ENCODE data around the gene SUPT4H1.

Gene SUPT4H1

DNA sequence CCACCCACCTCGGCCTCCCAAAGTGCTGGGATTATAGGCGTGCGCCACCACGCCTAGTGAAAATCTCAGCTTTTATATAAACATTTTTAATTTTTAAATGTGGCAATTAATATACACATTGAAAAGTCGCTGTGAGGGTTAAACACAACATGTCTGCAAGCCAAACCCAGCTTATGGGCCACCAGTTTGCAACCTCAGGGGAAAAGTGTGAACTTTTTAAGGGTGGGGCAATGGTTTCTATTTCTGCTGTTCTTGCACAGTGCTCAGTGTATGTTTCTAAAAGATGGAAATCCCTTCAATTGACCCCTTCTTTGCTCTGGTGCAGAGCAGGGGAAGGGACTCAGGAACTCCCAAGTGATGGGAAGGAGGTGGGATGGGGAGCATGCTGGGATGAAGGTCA lies 18.3 kb upstream of the SUPT4H1 start:
- Histone ChIP-seq H3K4me3 (ENCODE audit: low read length) (no peak overlapping the region), H3K9ac (ENCODE audit: low read length) (no peak overlapping the region), H3K27ac (ENCODE audit: low read length) (no peak overlapping the region), H3K27me3 (ENCODE audit: low read depth, low read length) (no peaks in the 10 kb centered on the region), H4K20me1 (ENCODE audit: insufficient read depth, low read length) (no peaks in the 10 kb centered on the region), H2AFZ (ENCODE audit: low read depth, low read length) (no peak overlapping the region), H3K4me2 (ENCODE audit: low read length) (no peak overlapping the region), H3K9me3 (ENCODE audit: insufficient read depth, low read length) (no peaks in the 10 kb centered on the region), H3K4me1 (ENCODE audit: low read length) (peaks cover 16% of the 10 kb centered on the region), H3K36me3 (replicated peaks; ENCODE audit: low read depth, low read length) (no peaks in the 10 kb centered on the region), H3K79me2 (ENCODE audit: low read length) (no peaks in the 10 kb centered on the region)
- TF ChIP-seq EZH2phosphoT487 (IDR thresholded peaks at IDR 0.05; ENCODE audit: low read depth) (no peak), CTCF (IDR thresholded peaks at IDR 0.05; ENCODE audit: low read depth, low read length) (no peak)

GRCh38 chr17:58369214-58370031 lies 17.4 kb upstream of the SUPT4H1 start:
- Histone ChIP-seq H3K36me3 (replicated peaks; ENCODE audit: low read depth, low read length) (no peaks in the 10 kb centered on the region), H3K27ac (ENCODE audit: low read length) (peak overlapping the region; percentile 39), H3K79me2 (ENCODE audit: low read length) (no peaks in the 10 kb centered on the region)

GRCh38 chr17:58368860-58369213 lies 16.8 kb upstream of the SUPT4H1 start:
- Histone ChIP-seq H3K4me3 (ENCODE audit: low read length) (0 out of 2 replicates have a peak overlapping the region, but pooled peaks have one; percentile 2), H3K9me3 (ENCODE audit: insufficient read depth, low read length) (no peaks in the 10 kb centered on the region), H3K4me1 (ENCODE audit: low read length) (peaks cover 16% of the 10 kb centered on the region), H3K4me2 (ENCODE audit: low read length) (peak overlapping the region; percentile 55), H3K36me3 (replicated peaks; ENCODE audit: low read depth, low read length) (no peaks in the 10 kb centered on the region), H3K9ac (ENCODE audit: low read length) (peak overlapping the region; percentile 12; the same call in 1 of the 2 replicates), H4K20me1 (ENCODE audit: insufficient read depth, low read length) (no peaks in the 10 kb centered on the region), H3K27ac (ENCODE audit: low read length) (peak overlapping the region; percentile 39; the same call in 1 of the 2 replicates), H2AFZ (ENCODE audit: low read depth, low read length) (no peak overlapping the region), H3K27me3 (ENCODE audit: low read depth, low read length) (no peaks in the 10 kb centered on the region), H3K79me2 (ENCODE audit: low read length) (no peaks in the 10 kb centered on the region)
- TF ChIP-seq EZH2phosphoT487 (IDR thresholded peaks at IDR 0.05; ENCODE audit: low read depth), result no peak
- no peak for TF ChIP-seq CTCF (IDR thresholded peaks at IDR 0.05; ENCODE audit: low read depth, low read length)

More at GRCh38 chr17:58369214-58370031, 17.4 kb upstream of the SUPT4H1 start:
- Histone ChIP-seq H3K9ac (ENCODE audit: low read length) (peak overlapping the region; percentile 12; the same call in 1 of the 2 replicates), H4K20me1 (ENCODE audit: insufficient read depth, low read length) (no peaks in the 10 kb centered on the region), H3K4me1 (ENCODE audit: low read length) (peaks cover 16% of the 10 kb centered on the region), H3K9me3 (ENCODE audit: insufficient read depth, low read length) (no peaks in the 10 kb centered on the region), H2AFZ (ENCODE audit: low read depth, low read length) (no peak overlapping the region), H3K4me2 (ENCODE audit: low read length) (peak overlapping the region; percentile 55), H3K27me3 (ENCODE audit: low read depth, low read length) (no peaks in the 10 kb centered on the region), H3K4me3 (ENCODE audit: low read length) (0 out of 2 replicates have a peak overlapping the region, but pooled peaks have one; percentile 2)
- TF ChIP-seq CTCF (IDR thresholded peaks at IDR 0.05; ENCODE audit: low read depth, low read length), result no peak
- TF ChIP-seq EZH2phosphoT487 (IDR thresholded peaks at IDR 0.05; ENCODE audit: low read depth), result no peak

- Histone ChIP-seq H3K27me3 (ENCODE audit: low read depth, low read length) (no peaks in the 10 kb centered on the region), H3K79me2 (ENCODE audit: low read length) (no peaks in the 10 kb centered on the region), H2AFZ (ENCODE audit: low read depth, low read length) (no peak overlapping the region), H3K9me3 (ENCODE audit: insufficient read depth, low read length) (no peaks in the 10 kb centered on the region), H3K9ac (ENCODE audit: low read length) (no peak overlapping the region), H3K4me3 (ENCODE audit: low read length) (no peak overlapping the region), H3K36me3 (replicated peaks; ENCODE audit: low read depth, low read length) (no peaks in the 10 kb centered on the region), H3K4me2 (ENCODE audit: low read length) (no peak overlapping the region), H3K4me1 (ENCODE audit: low read length) (peaks cover 16% of the 10 kb centered on the region), H3K27ac (ENCODE audit: low read length) (no peak overlapping the region), H4K20me1 (ENCODE audit: insufficient read depth, low read length) (no peaks in the 10 kb centered on the region)
- no peak for TF ChIP-seq CTCF (IDR thresholded peaks at IDR 0.05; ENCODE audit: low read depth, low read length)
- no peak for TF ChIP-seq EZH2phosphoT487 (IDR thresholded peaks at IDR 0.05; ENCODE audit: low read depth)
Measured at GRCh38 chr17:58367461-58367860, 15.5 kb upstream of the SUPT4H1 start.

Measured in OCI-LY3 (cell line).